Measurements from ENCODE around the gene EVA1B.

Gene EVA1B

GRCh38 chr1:36337830-36338229, 14.4 kb upstream of the EVA1B start:
- no peak for DNase-seq (ENCODE audit: low spot score in 2 of 2)
- Mint-ChIP-seq H3K4me1 (peaks cover 7% of the 10 kb centered on the region), H3K4me3 (no peak overlapping the region), H3K27ac (no peak overlapping the region), H3K9me3 (no peaks in the 10 kb centered on the region), H3K27me3 (no peaks in the 10 kb centered on the region), H3K36me3 (peaks cover 11% of the 10 kb centered on the region)
- no peak for ATAC-seq (ENCODE audit: low read depth)

- Mint-ChIP-seq H3K36me3 (no peaks in the 10 kb centered on the region), H3K4me1 (peaks cover 2% of the 10 kb centered on the region), H3K4me3 (no peak overlapping the region), H3K9me3 (no peaks in the 10 kb centered on the region), H3K27me3 (peaks cover 27% of the 10 kb centered on the region), H3K27ac (no peak overlapping the region)
- ATAC-seq (ENCODE audit: low read depth) (no peak), DNase-seq (ENCODE audit: low spot score in 2 of 2) (no peak)
Observed at GRCh38 chr1:36330940-36331339, 7.5 kb upstream of the EVA1B start.

DNA sequence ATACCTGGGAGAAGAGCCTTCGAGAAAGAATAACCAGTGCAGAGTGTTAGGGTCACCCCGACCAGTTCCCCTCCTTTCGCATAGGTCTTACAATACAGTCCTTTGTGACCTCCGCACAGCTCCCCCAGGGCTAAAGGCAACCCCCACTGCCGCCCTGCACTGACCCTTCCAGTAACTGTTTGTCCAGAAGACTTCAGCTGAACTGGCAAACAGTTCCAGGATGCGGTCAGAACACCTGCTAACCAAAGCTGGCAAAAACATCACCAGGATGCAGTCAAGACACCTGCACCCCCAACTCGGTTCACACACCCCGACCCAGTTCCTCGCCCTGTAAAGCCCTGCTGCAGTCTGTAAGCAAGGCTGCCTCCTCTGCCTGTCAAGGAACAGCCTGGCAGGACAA, 6.4 kb upstream of the EVA1B start:
- DNase-seq (ENCODE audit: low spot score in 2 of 2): no peak
- ATAC-seq (ENCODE audit: low read depth): no peak
- H3K27ac Mint-ChIP-seq: no peak overlapping the region
- peaks cover 2% of the 10 kb centered on the region for H3K4me1 Mint-ChIP-seq
- H3K36me3 Mint-ChIP-seq: no peaks in the 10 kb centered on the region
- peaks cover 31% of the 10 kb centered on the region for H3K27me3 Mint-ChIP-seq
- no peak overlapping the region for H3K4me3 Mint-ChIP-seq
- H3K9me3 Mint-ChIP-seq: no peaks in the 10 kb centered on the region

- Mint-ChIP-seq H3K27ac (no peak overlapping the region), H3K9me3 (no peaks in the 10 kb centered on the region), H3K4me3 (no peak overlapping the region), H3K36me3 (no peaks in the 10 kb centered on the region), H3K4me1 (peaks cover 11% of the 10 kb centered on the region), H3K27me3 (peaks cover 33% of the 10 kb centered on the region)
- ATAC-seq (ENCODE audit: low read depth): no peak
- DNase-seq (ENCODE audit: low spot score in 2 of 2): no peak
Observed at GRCh38 chr1:36328713-36329112, 5.3 kb upstream of the EVA1B start.

GRCh38 chr1:36328088-36328480, 4.6 kb upstream of the EVA1B start:
- Mint-ChIP-seq H3K36me3 (no peaks in the 10 kb centered on the region), H3K27ac (no peak overlapping the region), H3K27me3 (peaks cover 33% of the 10 kb centered on the region), H3K4me1 (peaks cover 12% of the 10 kb centered on the region), H3K4me3 (no peak overlapping the region), H3K9me3 (no peaks in the 10 kb centered on the region)
- ATAC-seq (ENCODE audit: low read depth) (no peak), DNase-seq (ENCODE audit: low spot score in 2 of 2) (no peak)

GRCh38 chr1:36327421-36328087, 4.1 kb upstream of the EVA1B start:
- no peak overlapping the region for H3K27ac Mint-ChIP-seq
- DNase-seq (ENCODE audit: low spot score in 2 of 2) (no peak), ATAC-seq (ENCODE audit: low read depth) (no peak)
- peaks cover 12% of the 10 kb centered on the region for H3K4me1 Mint-ChIP-seq
- H3K4me3 Mint-ChIP-seq: no peak overlapping the region
- H3K36me3 Mint-ChIP-seq: no peaks in the 10 kb centered on the region
- no peaks in the 10 kb centered on the region for H3K9me3 Mint-ChIP-seq
- peaks cover 33% of the 10 kb centered on the region for H3K27me3 Mint-ChIP-seq

- no peak overlapping the region for H3K27ac Mint-ChIP-seq
Observed at GRCh38 chr1:36326499-36326898, 3.1 kb upstream of the EVA1B start.

GRCh38 chr1:36324353-36324703, 883 bp upstream of the EVA1B start:
- DNase-seq (ENCODE audit: low spot score in 2 of 2) (no peak), ATAC-seq (ENCODE audit: low read depth) (no peak)
- H3K4me3 Mint-ChIP-seq: peak overlapping the region; percentile 39
- no peaks in the 10 kb centered on the region for H3K9me3 Mint-ChIP-seq
- H3K27ac Mint-ChIP-seq: no peak overlapping the region
- peaks cover 18% of the 10 kb centered on the region for H3K4me1 Mint-ChIP-seq
- H3K36me3 Mint-ChIP-seq: no peaks in the 10 kb centered on the region
- H3K27me3 Mint-ChIP-seq: peaks cover 23% of the 10 kb centered on the region

More at GRCh38 chr1:36326499-36326898, 3.1 kb upstream of the EVA1B start:
- Mint-ChIP-seq H3K4me3 (no peak overlapping the region), H3K4me1 (peaks cover 15% of the 10 kb centered on the region), H3K36me3 (no peaks in the 10 kb centered on the region), H3K27me3 (peaks cover 30% of the 10 kb centered on the region), H3K9me3 (no peaks in the 10 kb centered on the region)
- DNase-seq (ENCODE audit: low spot score in 2 of 2) (no peak), ATAC-seq (ENCODE audit: low read depth) (no peak)

DNA sequence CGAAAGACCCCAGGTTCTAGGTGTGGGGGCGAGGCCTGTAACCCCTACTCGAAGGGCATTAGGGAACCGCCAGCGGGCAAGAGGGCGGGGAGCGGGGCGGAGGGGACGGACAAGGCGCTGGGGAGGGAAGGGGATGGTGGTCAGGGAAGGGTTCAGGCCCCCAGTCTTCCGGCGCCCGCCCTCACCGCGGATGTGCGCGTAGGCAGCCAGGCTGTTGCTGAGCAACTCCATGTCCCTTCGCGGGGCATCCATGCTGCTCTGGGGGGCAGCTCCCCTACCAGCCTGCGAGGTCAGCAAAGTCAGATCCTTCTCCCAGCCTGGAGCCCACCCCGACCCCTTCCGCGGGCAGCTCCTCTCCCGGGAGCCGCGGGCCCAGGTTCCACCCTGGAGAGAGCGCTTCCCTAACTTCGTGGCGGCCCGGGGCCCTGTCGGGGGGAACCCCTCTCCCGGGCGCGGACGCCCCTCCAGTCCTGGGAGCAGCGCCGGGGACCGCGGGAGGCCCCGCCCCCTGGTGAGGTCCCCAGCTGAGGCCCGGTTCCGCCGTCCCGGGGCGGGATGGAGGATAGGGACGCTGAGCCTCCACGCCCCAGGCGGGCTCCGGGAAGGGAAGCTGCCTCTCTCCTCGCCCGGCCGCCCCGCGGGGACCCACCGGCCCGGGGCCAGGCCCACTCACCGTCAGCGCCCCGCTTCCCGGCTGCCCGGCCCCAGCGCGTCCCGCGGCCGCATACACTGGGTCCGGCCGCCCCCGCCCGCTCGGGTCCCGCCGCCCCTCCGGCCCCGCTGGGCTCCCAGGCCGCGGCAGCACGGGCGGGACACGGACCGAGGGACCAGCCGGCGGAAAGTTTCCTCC, 434 bp downstream of the EVA1B start:
- no peaks in the 10 kb centered on the region for H3K9me3 Mint-ChIP-seq
- H3K36me3 Mint-ChIP-seq: no peaks in the 10 kb centered on the region
- H3K27ac Mint-ChIP-seq: no peak overlapping the region
- peaks cover 18% of the 10 kb centered on the region for H3K4me1 Mint-ChIP-seq
- ATAC-seq (ENCODE audit: low read depth): peak; percentile 26
- H3K27me3 Mint-ChIP-seq: peaks cover 21% of the 10 kb centered on the region
- peak in 1 of 2 donors; percentile 38 for DNase-seq (ENCODE audit: low spot score in 2 of 2)
- peak overlapping the region; percentile 77 for H3K4me3 Mint-ChIP-seq

GRCh38 chr1:36322041-36322785, 1.2 kb downstream of the EVA1B start:
- no peak for ATAC-seq (ENCODE audit: low read depth)
- no peaks in the 10 kb centered on the region for H3K36me3 Mint-ChIP-seq
- no peaks in the 10 kb centered on the region for H3K9me3 Mint-ChIP-seq
- peak overlapping the region; percentile 28 for H3K27ac Mint-ChIP-seq
- DNase-seq (ENCODE audit: low spot score in 2 of 2): peak in 1 of 2 donors; percentile 19
- H3K4me3 Mint-ChIP-seq: peak overlapping the region; percentile 86
- H3K4me1 Mint-ChIP-seq: peaks cover 18% of the 10 kb centered on the region
- peaks cover 15% of the 10 kb centered on the region for H3K27me3 Mint-ChIP-seq

- Mint-ChIP-seq H3K36me3 (no peaks in the 10 kb centered on the region), H3K27ac (peak overlapping the region; percentile 28), H3K9me3 (no peaks in the 10 kb centered on the region), H3K4me1 (peaks cover 18% of the 10 kb centered on the region), H3K4me3 (peak overlapping the region; percentile 86), H3K27me3 (peaks cover 6% of the 10 kb centered on the region)
- DNase-seq (ENCODE audit: low spot score in 2 of 2) (peak in 1 of 2 donors; percentile 25), ATAC-seq (ENCODE audit: low read depth) (peak; percentile 49)
Observed at GRCh38 chr1:36321119-36321951, 2.1 kb downstream of the EVA1B start.

- H3K4me3 Mint-ChIP-seq: peak overlapping the region; percentile 86
- peaks cover 18% of the 10 kb centered on the region for H3K4me1 Mint-ChIP-seq
- H3K36me3 Mint-ChIP-seq: no peaks in the 10 kb centered on the region
- ATAC-seq (ENCODE audit: low read depth): peak; percentile 4
- no peak for DNase-seq (ENCODE audit: low spot score in 2 of 2)
- H3K27me3 Mint-ChIP-seq: peaks cover 4% of the 10 kb centered on the region
- no peaks in the 10 kb centered on the region for H3K9me3 Mint-ChIP-seq
- peak overlapping the region; percentile 42 for H3K27ac Mint-ChIP-seq
Observed at GRCh38 chr1:36320767-36321118, 2.7 kb downstream of the EVA1B start.

- Mint-ChIP-seq H3K36me3 (no peaks in the 10 kb centered on the region), H3K27ac (peak overlapping the region; percentile 42), H3K27me3 (peaks cover 2% of the 10 kb centered on the region), H3K4me1 (peaks cover 18% of the 10 kb centered on the region), H3K4me3 (peak overlapping the region; percentile 86), H3K9me3 (no peaks in the 10 kb centered on the region)
- ATAC-seq (ENCODE audit: low read depth) (peak; percentile 50), DNase-seq (ENCODE audit: low spot score in 2 of 2) (no peak)
Observed at GRCh38 chr1:36320291-36320761, 3.1 kb downstream of the EVA1B start.

Measured in memory B cell (primary cell).